ENCODE data around the gene UBE2J2. TPM values are rescaled to one million over a fixed set of nuclear protein-coding genes. Genes with fewer than 3 reads are reported as not detected.

The UBE2J2 gene
- total RNA-seq, 2 donors from 2014 or later = 23.6 to 39.2 TPM

DNA sequence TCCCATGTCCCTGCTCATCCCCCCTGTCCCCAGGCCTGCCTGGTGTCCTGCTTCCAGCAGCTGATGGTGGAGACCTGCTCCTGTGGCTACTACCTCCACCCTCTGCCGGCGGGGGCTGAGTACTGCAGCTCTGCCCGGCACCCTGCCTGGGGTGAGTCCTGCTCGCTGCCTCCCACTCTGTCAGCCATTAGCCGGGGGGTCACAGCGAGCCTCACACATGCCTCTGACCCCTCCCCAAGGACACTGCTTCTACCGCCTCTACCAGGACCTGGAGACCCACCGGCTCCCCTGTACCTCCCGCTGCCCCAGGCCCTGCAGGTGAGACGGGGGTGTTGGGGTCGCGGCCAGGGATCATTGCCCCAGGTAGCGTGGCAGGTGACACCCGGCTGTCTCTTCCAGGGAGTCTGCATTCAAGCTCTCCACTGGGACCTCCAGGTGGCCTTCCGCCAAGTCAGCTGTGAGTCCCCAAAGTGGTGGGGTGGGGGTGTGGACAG, 16.6 kb upstream of the UBE2J2 start:
- 42 to 61% methylated on average over 11 to 14 of the region's 15 CpGs for WGBS, 2 donors
- Histone ChIP-seq H3K27me3 (peaks cover 0 to 8% of the 10 kb centered on the region in 2 donors), H3K9me3 (no peaks in the 10 kb centered on the region), H3K36me3 (replicated peaks in 1 of 2; ENCODE audit: insufficient read depth in 1 of 2, low read depth in 2 of 2) (no peaks in the 10 kb centered on the region), H3K27ac (no peak overlapping the region), H3K4me1 (peaks cover 11% of the 10 kb centered on the region), H3K4me3 (no peak overlapping the region)
- peak; percentile 72 for ATAC-seq
- no peak for TF ChIP-seq POLR2A (IDR thresholded peaks at IDR 0.05)
- TF ChIP-seq, protein P1, sequence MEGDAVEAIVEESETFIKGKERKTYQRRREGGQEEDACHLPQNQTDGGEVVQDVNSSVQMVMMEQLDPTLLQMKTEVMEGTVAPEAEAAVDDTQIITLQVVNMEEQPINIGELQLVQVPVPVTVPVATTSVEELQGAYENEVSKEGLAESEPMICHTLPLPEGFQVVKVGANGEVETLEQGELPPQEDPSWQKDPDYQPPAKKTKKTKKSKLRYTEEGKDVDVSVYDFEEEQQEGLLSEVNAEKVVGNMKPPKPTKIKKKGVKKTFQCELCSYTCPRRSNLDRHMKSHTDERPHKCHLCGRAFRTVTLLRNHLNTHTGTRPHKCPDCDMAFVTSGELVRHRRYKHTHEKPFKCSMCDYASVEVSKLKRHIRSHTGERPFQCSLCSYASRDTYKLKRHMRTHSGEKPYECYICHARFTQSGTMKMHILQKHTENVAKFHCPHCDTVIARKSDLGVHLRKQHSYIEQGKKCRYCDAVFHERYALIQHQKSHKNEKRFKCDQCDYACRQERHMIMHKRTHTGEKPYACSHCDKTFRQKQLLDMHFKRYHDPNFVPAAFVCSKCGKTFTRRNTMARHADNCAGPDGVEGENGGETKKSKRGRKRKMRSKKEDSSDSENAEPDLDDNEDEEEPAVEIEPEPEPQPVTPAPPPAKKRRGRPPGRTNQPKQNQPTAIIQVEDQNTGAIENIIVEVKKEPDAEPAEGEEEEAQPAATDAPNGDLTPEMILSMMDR (IDR thresholded peaks at IDR 0.05) = peak; percentile 59 to 85 (median 71)
- intact Hi-C loops (cut with DNase I) = loop anchor here (5.0 to 10.0 kb wide), 3 partner anchors 168 to 305 kb away; partner anchors contain the start of gene PERM1
- DNase-seq = peak; percentile 74 to 87 (median 82)

DNA sequence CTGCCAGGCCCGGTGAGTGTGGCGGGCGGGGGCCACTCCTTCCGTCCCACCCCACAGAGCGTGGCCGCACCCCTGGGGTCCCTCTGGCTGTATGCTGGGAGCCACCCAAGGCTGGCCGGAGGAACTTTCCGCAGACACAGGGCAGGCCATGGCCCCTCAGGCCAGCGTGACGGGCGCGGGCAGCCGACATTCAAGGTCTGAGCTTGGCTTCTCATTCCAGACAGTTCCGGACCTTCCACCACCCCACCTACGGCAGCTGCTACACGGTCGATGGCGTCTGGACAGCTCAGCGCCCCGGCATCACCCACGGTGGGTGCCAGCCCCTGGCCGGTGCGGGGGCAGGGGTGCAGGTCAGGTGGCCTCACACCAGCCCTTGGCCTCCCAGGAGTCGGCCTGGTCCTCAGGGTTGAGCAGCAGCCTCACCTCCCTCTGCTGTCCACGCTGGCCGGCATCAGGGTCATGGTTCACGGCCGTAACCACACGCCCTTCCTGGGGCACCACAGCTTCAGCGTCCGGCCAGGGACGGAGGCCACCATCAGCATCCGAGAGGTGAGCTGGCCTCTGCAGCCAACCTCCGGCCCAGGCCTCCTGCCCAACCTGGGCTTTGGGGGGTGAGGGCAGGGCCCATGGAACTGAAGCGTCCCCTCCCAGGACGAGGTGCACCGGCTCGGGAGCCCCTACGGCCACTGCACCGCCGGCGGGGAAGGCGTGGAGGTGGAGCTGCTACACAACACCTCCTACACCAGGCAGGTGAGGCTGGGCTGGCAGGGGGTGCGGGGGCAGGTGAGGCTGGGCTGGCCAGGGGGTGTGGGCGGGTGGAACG, 13.8 kb upstream of the UBE2J2 start:
- no peaks in the 10 kb centered on the region for H3K9me3 ChIP-seq
- DNase-seq = peak in 1 of 4 donors; percentile 10
- H3K4me1 ChIP-seq = peaks cover 11% of the 10 kb centered on the region
- TF ChIP-seq, protein P1 (IDR thresholded peaks at IDR 0.05) = no peak
- no peak for TF ChIP-seq POLR2A (IDR thresholded peaks at IDR 0.05)
- H3K27ac ChIP-seq = no peak overlapping the region
- H3K36me3 ChIP-seq (replicated peaks in 1 of 2; ENCODE audit: insufficient read depth in 1 of 2, low read depth in 2 of 2) = no peaks in the 10 kb centered on the region
- 39 to 65% methylated on average over 6 to 43 of the region's 46 CpGs for WGBS, 2 donors
- intact Hi-C loops (cut with DNase I) = no loop called here
- ATAC-seq = no peak
- H3K27me3 ChIP-seq = peaks cover 0 to 8% of the 10 kb centered on the region in 2 donors
- no peak overlapping the region for H3K4me3 ChIP-seq

DNA sequence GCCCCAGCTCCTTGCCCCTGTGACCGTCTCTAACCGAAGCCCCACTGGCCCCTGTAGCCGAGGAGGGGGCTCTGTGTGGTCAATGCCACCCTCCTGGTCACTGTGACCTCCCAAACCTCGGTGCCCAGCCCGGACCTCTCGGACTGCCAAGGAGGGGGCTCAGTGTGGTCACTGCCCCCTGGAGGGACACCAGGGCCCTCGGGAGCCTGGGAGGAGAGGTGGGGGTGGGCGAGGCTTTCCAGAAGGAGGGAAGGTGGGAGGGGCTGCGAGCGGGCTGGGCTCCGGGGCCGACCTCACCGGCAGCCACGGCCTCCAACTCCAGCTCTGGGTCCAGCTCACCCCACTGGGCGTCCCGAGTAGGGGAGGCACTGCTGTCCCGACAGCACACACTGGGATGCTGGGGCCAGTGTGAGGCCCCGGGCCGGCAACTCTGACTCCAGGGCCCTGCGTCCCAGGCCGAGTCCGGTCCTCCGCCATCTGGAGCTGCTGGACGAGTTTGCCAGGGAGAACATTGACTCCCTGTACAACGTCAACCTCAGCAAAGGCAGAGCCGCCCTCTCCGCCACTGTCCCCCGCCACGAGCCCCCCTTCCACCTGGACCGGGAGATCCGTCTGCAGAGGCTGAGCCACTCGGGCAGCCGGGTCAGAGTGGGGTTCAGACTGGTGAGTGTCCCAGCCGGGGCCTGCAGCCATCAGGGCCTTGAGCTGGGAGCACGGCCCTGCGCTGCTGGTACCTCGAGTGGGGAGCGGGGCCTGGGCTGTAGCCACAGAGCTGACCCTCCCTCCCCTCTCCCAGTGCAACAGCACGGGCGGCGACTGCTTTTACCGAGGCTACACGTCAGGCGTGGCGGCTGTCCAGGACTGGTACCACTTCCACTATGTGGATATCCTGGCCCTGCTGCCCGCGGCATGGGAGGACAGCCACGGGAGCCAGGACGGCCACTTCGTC, 12.9 kb upstream of the UBE2J2 start:
- Histone ChIP-seq H3K4me1 (peaks cover 14% of the 10 kb centered on the region), H3K4me3 (no peak overlapping the region), H3K9me3 (no peaks in the 10 kb centered on the region), H3K36me3 (replicated peaks in 1 of 2; ENCODE audit: insufficient read depth in 1 of 2, low read depth in 2 of 2) (no peaks in the 10 kb centered on the region), H3K27me3 (peaks cover 0 to 8% of the 10 kb centered on the region in 2 donors), H3K27ac (no peak overlapping the region)
- no peak for DNase-seq
- intact Hi-C loops (cut with DNase I) = no loop called here
- no peak for ATAC-seq
- TF ChIP-seq, protein P1 (IDR thresholded peaks at IDR 0.05) = no peak
- TF ChIP-seq POLR2A (IDR thresholded peaks at IDR 0.05) = no peak
- WGBS, 2 donors = 56% methylated on average over 45 of the region's 50 CpGs; no CpG with 5 or more reads in 1 of the 2 donors

DNA sequence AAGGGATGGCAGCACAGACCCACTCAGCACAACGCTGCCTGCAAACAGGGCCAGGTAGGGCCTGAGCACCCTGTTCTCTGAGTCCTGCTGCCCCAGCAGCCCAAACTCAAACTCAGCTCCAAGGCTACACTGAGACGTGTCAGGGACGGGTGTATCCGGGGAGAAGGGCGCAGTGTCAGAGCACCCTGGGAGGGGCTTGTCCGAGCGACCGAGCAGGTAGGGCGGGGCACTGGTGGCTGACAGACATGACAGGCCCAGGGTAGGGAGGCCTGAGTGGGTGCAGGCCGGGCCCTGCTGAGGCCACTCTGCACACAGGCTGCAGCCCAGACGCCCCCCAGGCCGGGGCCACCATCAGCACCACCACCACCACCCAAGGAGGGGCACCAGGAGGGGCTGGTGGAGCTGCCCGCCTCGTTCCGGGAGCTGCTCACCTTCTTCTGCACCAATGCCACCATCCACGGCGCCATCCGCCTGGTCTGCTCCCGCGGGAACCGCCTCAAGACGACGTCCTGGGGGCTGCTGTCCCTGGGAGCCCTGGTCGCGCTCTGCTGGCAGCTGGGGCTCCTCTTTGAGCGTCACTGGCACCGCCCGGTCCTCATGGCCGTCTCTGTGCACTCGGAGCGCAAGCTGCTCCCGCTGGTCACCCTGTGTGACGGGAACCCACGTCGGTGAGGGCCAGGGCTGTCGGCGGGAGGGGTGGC, 12.1 kb upstream of the UBE2J2 start:
- DNase-seq (peak in 1 of 4 donors; percentile 11), ATAC-seq (no peak)
- TF ChIP-seq, protein P1 (IDR thresholded peaks at IDR 0.05) = no peak
- TF ChIP-seq POLR2A (IDR thresholded peaks at IDR 0.05) = no peak
- Histone ChIP-seq H3K36me3 (replicated peaks in 1 of 2; ENCODE audit: insufficient read depth in 1 of 2, low read depth in 2 of 2) (no peaks in the 10 kb centered on the region), H3K4me1 (peaks cover 14% of the 10 kb centered on the region), H3K27me3 (peaks cover 0 to 8% of the 10 kb centered on the region in 2 donors), H3K27ac (no peak overlapping the region), H3K9me3 (no peaks in the 10 kb centered on the region), H3K4me3 (no peak overlapping the region)
- intact Hi-C loops (cut with DNase I) = no loop called here
- 61 to 80% methylated on average over 5 to 30 of the region's 37 CpGs for WGBS, 2 donors

Data from body of pancreas (tissue), 4 donors.